Measurements from ENCODE around the gene HOXA6. TPM values are rescaled to one million over a fixed set of nuclear protein-coding genes. Genes with fewer than 3 reads are reported as not detected.

HOXA6 gene
- polyA plus RNA-seq, 1 donor from 2014 or later, result not detected

DNA sequence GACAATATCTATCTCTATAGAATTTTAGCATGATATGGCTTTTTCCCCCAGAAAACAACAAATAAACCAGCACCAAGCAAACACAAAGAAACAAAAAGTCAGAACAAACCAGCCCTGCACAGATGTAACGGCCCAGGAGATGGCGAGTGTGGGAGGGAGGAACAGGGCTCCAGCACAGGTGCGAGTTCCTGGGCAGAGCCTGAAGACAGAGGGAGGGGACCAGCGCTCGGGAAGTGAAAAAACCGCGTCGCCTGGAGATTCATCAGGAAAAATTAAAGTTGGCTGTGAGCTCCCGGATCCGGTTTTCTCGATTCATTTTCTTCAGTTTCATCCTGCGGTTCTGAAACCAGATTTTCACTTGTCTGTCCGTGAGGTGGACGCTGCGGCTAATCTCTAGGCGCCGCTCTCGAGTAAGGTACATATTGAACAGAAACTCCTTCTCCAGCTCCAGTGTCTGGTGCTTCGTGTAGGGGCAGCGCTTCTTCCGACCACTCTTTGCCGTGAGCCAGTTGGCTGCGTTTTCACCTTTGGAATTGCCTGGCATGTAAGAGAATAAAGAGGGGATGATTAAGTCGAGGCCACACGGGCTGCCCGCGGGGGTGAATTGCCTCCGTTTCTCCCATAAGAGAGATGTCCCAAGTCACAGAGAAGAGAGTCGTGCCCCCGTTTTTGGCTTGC is 24.2 kb upstream of the HOXA6 start:
- Histone ChIP-seq H3K36me3 (ENCODE audit: insufficient read depth, low read length) (no peaks in the 10 kb centered on the region), H3K4me2 (ENCODE audit: low read length) (no peak overlapping the region), H3F3A (ENCODE audit: insufficient read depth, low read length, poor library complexity, severe bottlenecking) (no peaks in the 10 kb centered on the region), H3K9me2 (ENCODE audit: insufficient read depth, low read length) (no peaks in the 10 kb centered on the region), H3K27ac (ENCODE audit: low read length) (no peak overlapping the region), H4K20me1 (ENCODE audit: insufficient read depth) (no peaks in the 10 kb centered on the region), H3K4me3 (ENCODE audit: low read length) (no peak overlapping the region), H2AFZ (ENCODE audit: low read depth, low read length) (no peak overlapping the region), H3K9me3 (ENCODE audit: low read length) (peaks cover 7% of the 10 kb centered on the region), H3K79me2 (replicated peaks; ENCODE audit: insufficient read depth, low read length) (no peaks in the 10 kb centered on the region), H3K27me3 (ENCODE audit: insufficient read depth, low read depth, low read length) (peaks cover 100% of the 10 kb centered on the region), H3K9ac (ENCODE audit: low read length) (no peak overlapping the region)
- TF ChIP-seq, protein P1, sequence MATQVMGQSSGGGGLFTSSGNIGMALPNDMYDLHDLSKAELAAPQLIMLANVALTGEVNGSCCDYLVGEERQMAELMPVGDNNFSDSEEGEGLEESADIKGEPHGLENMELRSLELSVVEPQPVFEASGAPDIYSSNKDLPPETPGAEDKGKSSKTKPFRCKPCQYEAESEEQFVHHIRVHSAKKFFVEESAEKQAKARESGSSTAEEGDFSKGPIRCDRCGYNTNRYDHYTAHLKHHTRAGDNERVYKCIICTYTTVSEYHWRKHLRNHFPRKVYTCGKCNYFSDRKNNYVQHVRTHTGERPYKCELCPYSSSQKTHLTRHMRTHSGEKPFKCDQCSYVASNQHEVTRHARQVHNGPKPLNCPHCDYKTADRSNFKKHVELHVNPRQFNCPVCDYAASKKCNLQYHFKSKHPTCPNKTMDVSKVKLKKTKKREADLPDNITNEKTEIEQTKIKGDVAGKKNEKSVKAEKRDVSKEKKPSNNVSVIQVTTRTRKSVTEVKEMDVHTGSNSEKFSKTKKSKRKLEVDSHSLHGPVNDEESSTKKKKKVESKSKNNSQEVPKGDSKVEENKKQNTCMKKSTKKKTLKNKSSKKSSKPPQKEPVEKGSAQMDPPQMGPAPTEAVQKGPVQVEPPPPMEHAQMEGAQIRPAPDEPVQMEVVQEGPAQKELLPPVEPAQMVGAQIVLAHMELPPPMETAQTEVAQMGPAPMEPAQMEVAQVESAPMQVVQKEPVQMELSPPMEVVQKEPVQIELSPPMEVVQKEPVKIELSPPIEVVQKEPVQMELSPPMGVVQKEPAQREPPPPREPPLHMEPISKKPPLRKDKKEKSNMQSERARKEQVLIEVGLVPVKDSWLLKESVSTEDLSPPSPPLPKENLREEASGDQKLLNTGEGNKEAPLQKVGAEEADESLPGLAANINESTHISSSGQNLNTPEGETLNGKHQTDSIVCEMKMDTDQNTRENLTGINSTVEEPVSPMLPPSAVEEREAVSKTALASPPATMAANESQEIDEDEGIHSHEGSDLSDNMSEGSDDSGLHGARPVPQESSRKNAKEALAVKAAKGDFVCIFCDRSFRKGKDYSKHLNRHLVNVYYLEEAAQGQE (IDR thresholded peaks at IDR 0.05; ENCODE audit: borderline replicate concordance), result no peak
- TF ChIP-seq, protein P2, sequence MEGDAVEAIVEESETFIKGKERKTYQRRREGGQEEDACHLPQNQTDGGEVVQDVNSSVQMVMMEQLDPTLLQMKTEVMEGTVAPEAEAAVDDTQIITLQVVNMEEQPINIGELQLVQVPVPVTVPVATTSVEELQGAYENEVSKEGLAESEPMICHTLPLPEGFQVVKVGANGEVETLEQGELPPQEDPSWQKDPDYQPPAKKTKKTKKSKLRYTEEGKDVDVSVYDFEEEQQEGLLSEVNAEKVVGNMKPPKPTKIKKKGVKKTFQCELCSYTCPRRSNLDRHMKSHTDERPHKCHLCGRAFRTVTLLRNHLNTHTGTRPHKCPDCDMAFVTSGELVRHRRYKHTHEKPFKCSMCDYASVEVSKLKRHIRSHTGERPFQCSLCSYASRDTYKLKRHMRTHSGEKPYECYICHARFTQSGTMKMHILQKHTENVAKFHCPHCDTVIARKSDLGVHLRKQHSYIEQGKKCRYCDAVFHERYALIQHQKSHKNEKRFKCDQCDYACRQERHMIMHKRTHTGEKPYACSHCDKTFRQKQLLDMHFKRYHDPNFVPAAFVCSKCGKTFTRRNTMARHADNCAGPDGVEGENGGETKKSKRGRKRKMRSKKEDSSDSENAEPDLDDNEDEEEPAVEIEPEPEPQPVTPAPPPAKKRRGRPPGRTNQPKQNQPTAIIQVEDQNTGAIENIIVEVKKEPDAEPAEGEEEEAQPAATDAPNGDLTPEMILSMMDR (IDR thresholded peaks at IDR 0.05; ENCODE audit: poor library complexity, severe bottlenecking), result no peak
- TF ChIP-seq EZH2 (IDR thresholded peaks at IDR 0.05; ENCODE audit: borderline replicate concordance, insufficient read depth, low read length, poor library complexity, severe bottlenecking), result no peak
- no peak for TF ChIP-seq EP300 (conservative IDR thresholded peaks at IDR 0.05; ENCODE audit: poor library complexity, severe bottlenecking)
- TF ChIP-seq POLR2AphosphoS5 (IDR thresholded peaks at IDR 0.05), result no peak
- no peak for TF ChIP-seq SMC3 (conservative IDR thresholded peaks at IDR 0.05; ENCODE audit: poor library complexity)

- H3K79me2 ChIP-seq (replicated peaks; ENCODE audit: insufficient read depth, low read length), result no peaks in the 10 kb centered on the region
- no peak overlapping the region for H3K4me2 ChIP-seq (ENCODE audit: low read length)
Measured at GRCh38 chr7:27171325-27171636, 23.7 kb upstream of the HOXA6 start.

More at GRCh38 chr7:27171325-27171636, 23.7 kb upstream of the HOXA6 start:
- H3K9me3 ChIP-seq (ENCODE audit: low read length), result peaks cover 9% of the 10 kb centered on the region
- H3K27me3 ChIP-seq (ENCODE audit: insufficient read depth, low read depth, low read length), result peaks cover 100% of the 10 kb centered on the region
- no peaks in the 10 kb centered on the region for H3F3A ChIP-seq (ENCODE audit: insufficient read depth, low read length, poor library complexity, severe bottlenecking)
- no peaks in the 10 kb centered on the region for H3K9me2 ChIP-seq (ENCODE audit: insufficient read depth, low read length)
- no peak for TF ChIP-seq SMC3 (conservative IDR thresholded peaks at IDR 0.05; ENCODE audit: poor library complexity)
- H3K36me3 ChIP-seq (ENCODE audit: insufficient read depth, low read length), result no peaks in the 10 kb centered on the region
- H4K20me1 ChIP-seq (ENCODE audit: insufficient read depth), result no peaks in the 10 kb centered on the region
- H3K4me3 ChIP-seq (ENCODE audit: low read length), result no peak overlapping the region
- H3K27ac ChIP-seq (ENCODE audit: low read length), result no peak overlapping the region
- H3K9ac ChIP-seq (ENCODE audit: low read length), result no peak overlapping the region
- no peak overlapping the region for H2AFZ ChIP-seq (ENCODE audit: low read depth, low read length)

All from neural cell (in vitro differentiated cells).